Brain pericyte (primary cell): Measurements from ENCODE around the gene H6PD.

Source experiments
- DNase-seq: peaks from one replicate; pipeline ENCODE4 v3.0.0-alpha.2; 2012; ENCODE audit warnings: low read depth, low spot score

Gene H6PD

GRCh38 chr1:9256332-9256731 is 21.8 kb downstream of the H6PD start:
- no peak for DNase-seq

GRCh38 chr1:9257851-9258250 is 23.3 kb downstream of the H6PD start:
- no peak for DNase-seq

- no peak for DNase-seq
These were observed 24.1 kb downstream of the H6PD start for GRCh38 chr1:9258629-9259028.

- no peak for DNase-seq
These were observed 25.6 kb downstream of the H6PD start for GRCh38 chr1:9260059-9260766.

- no peak for DNase-seq
These were observed 26.9 kb downstream of the H6PD start for GRCh38 chr1:9261496-9261895.

GRCh38 chr1:9262096-9262986 is 27.8 kb downstream of the H6PD start:
- no peak for DNase-seq

GRCh38 chr1:9263276-9263855 is 28.8 kb downstream of the H6PD start:
- no peak for DNase-seq

GRCh38 chr1:9263984-9264872 is 29.7 kb downstream of the H6PD start:
- no peak for DNase-seq

GRCh38 chr1:9265037-9265436 is 30.5 kb downstream of the H6PD start:
- no peak for DNase-seq

GRCh38 chr1:9265968-9266367 is 31.4 kb downstream of the H6PD start:
- DNase-seq = no peak

GRCh38 chr1:9267352-9267686 is 32.7 kb downstream of the H6PD start:
- no peak for DNase-seq

- DNase-seq = no peak
These were observed 33.4 kb downstream of the H6PD start for GRCh38 chr1:9267827-9268581.

GRCh38 chr1:9269078-9269501 is 34.5 kb downstream of the H6PD start:
- DNase-seq = no peak

GRCh38 chr1:9269721-9270120 is 35.1 kb downstream of the H6PD start:
- no peak for DNase-seq

- DNase-seq = no peak
These were observed 35.8 kb downstream of the H6PD start for GRCh38 chr1:9270290-9270883.

GRCh38 chr1:9271283-9271682 is 36.7 kb downstream of the H6PD start:
- no peak for DNase-seq

GRCh38 chr1:9271861-9272595 is 37.5 kb downstream of the H6PD start:
- no peak for DNase-seq

GRCh38 chr1:9273177-9273576 is 38.6 kb downstream of the H6PD start:
- DNase-seq = no peak

GRCh38 chr1:9275161-9275560 is 40.6 kb downstream of the H6PD start:
- DNase-seq = no peak

- peak; percentile 39 for DNase-seq
These were observed 41.0 kb downstream of the H6PD start for GRCh38 chr1:9275567-9276034.
